HFF-Myc (cell line): Measurements from ENCODE around the gene RAB7A.

Source experiments
- DNase-seq: peaks from one replicate; pipeline ENCODE4 v3.0.0-alpha.2; 2011; ENCODE audit warnings: low read depth; ENCODE audit errors: extremely low read depth
- H3K4me3 ChIP-seq: replicated peaks from 2 replicates; pipeline ENCODE4 v1.5.1; 2011; ENCODE audit warnings: low read depth, mild to moderate bottlenecking, control low read depth, low read length
- TF ChIP-seq, protein P1 (sequence below): IDR thresholded peaks from 2 replicates; pipeline ENCODE4 v1.5.1; 2012; ENCODE audit warnings: mild to moderate bottlenecking, low read depth, low read length, control low read depth; ENCODE audit errors: missing control alignments

The RAB7A gene

DNA sequence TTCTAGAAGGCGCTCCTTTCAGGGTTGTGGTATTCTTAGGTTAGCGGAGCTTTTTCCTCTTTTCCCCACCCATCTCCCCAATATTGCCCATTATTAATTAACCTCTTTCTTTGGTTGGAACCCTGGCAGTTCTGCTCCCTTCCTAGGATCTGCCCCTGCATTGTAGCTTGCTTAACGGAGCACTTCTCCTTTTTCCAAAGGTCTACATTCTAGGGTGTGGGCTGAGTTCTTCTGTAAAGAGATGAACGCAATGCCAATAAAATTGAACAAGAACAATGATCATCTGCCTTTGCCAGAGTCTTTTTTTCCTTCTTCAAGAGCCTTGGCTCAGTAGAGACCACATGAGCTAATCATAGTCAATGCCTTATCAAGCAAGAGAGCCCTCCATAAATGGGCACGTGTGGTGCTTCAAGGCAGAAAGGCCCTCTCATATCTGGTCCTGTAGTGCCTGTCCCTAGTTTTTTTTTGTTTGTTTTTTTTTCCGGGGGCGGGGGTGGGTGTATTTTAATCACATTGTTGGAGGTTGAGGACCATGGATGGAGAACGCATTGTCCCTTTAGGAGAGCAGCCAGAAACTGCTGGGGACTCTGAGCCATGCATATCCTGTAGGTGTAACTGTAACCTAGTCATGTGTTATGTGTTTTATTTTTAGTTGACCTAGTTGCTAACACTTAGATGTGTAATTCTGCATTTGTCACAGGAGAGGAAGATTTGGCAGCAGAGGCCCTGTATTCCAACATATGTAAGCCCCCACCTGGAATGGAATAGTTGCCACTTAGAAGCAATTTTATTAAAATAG is 88.7 kb downstream of the RAB7A start:
- no peak overlapping the region for H3K4me3 ChIP-seq
- TF ChIP-seq, protein P1, sequence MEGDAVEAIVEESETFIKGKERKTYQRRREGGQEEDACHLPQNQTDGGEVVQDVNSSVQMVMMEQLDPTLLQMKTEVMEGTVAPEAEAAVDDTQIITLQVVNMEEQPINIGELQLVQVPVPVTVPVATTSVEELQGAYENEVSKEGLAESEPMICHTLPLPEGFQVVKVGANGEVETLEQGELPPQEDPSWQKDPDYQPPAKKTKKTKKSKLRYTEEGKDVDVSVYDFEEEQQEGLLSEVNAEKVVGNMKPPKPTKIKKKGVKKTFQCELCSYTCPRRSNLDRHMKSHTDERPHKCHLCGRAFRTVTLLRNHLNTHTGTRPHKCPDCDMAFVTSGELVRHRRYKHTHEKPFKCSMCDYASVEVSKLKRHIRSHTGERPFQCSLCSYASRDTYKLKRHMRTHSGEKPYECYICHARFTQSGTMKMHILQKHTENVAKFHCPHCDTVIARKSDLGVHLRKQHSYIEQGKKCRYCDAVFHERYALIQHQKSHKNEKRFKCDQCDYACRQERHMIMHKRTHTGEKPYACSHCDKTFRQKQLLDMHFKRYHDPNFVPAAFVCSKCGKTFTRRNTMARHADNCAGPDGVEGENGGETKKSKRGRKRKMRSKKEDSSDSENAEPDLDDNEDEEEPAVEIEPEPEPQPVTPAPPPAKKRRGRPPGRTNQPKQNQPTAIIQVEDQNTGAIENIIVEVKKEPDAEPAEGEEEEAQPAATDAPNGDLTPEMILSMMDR: no peak
- no peak for DNase-seq

DNA sequence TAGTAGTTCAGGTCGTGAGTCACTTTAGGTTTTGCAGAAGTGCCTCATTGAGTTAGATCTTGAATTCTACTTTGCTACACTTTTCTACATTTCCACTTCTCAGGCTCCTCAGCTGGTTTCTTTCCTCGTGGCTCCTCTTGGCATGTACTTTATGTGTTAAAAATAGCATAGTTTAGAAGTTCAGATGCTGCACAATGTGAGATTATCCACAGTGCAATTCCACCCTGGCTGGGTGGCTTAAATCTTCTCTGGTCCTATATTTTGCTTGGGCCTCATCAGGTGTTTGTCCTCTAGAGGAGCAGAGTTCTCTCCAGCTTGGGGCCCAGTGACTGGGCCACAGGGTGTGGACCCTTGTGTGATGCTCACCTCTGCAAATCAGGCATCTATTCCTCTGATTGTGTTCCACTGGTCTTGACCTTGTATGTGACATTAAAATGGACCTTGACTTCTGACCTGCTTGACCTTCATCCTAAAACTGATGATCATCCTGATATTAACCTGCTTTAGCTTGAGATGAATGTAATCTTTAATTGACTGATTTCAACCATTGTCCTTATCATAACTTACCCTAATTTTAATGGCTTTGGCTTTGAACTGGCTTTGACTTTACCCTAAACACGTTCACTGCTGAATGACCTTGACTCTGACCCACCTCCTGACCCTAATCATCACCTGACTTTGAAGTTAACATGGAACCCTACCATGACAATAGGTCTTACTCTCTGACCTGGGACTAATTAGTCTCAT is 89.5 kb downstream of the RAB7A start:
- no peak overlapping the region for H3K4me3 ChIP-seq
- no peak for DNase-seq

DNA sequence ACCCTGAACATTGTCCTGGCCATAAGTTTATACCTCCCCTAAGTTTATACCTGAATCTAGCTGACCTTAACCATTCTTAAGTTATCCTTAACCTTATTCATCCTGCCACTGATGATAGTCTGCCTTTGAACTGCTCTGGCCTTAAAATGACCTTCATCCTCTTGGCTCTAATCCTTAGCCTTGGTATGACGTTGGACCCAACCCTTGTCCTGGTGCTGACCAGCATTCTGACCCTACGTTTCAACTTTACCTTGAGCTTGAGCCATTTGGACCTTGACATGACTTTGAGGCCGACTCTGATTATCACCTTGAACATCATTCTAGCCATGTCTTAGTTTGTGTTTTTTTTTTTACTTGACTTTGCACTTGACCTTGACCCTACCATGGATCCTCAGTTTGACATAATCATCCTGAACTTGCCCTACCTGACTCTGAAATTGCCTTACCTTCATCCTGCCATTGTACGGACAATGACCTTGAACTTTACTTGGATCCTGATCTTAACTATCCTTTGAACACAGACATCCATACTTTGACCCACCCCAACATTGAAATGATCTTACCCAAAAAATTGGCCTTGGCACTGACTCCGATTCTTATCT is 92.3 kb downstream of the RAB7A start:
- no peak for DNase-seq
- TF ChIP-seq, protein P1: no peak

More for the DNA sequence above, 89.5 kb downstream of the RAB7A start:
- TF ChIP-seq, protein P1: no peak

DNA sequence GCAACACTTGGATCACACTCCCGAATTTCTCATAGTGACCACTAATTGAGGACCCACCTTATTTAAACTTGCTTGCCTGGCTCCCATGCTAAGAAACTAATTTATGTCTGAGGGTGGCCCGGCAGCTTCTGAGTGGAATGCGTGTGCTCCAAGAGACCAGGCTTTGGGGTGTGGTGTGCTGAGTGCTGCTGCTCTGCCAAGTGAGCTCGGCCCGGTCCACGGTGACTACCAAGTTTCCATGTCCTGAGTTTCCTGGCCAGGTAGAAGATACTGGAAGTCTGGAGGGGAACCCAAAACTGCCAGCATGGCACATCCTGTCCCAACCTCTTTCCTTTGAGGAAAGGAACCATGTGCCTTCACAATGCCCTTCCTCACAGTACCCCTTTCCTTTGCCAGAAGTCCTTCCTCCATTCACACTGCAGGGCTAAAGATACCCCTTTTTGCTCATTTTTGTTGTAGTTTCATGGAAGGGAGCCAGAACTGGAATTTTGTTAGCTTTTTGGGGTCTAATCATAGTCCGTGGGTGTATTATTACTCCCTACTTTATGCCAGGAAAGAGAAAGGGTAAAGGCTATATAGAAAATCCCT is 94.4 kb downstream of the RAB7A start:
- no peak for DNase-seq
- TF ChIP-seq, protein P1: no peak
- H3K4me3 ChIP-seq: no peak overlapping the region

More for the DNA sequence above, 92.3 kb downstream of the RAB7A start:
- H3K4me3 ChIP-seq: no peak overlapping the region

DNA sequence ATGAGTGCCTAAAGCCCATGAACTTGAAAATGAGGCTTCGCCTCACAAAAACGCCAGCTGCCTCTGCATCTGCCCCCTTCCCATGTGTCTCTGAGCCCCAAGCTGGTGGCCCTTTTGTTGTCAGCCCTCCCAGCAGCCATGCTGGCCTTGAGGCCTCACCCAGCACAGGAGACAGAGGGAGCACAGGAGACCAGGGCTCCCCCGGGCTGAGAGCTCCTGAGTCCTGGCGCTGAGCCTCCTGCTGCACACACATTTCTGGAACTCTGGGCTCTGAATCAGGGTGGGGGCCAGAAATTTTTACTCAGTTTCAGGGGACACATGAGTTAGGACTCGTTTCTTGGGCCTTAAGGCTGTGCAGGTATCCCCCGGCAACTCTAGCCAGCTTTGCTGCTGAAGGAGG is 97.0 kb downstream of the RAB7A start:
- TF ChIP-seq, protein P1: no peak
- H3K4me3 ChIP-seq: no peak overlapping the region
- DNase-seq: no peak

DNA sequence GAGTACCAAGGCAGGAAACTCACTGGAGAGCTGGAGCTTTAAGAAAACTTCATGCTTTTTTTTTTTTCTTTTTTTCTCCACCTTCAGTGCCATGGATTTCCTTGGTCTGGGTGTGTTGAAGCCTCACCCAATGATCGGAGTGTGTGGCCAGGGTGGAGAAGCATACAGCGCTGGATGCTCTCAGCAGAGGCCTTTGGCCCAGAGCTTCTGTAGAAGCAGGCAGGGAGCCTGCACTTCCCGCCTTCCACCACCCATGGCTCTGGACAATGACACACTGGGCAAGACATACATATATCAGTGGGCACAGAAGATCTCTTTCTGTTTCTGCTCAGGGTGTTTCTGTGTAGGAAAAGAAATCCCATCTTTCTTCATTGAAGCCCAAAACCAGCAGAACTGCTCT is 97.6 kb downstream of the RAB7A start:
- no peak overlapping the region for H3K4me3 ChIP-seq
- no peak for DNase-seq
- TF ChIP-seq, protein P1: no peak
